Eye (tissue), 1 donor: ENCODE data around the gene ADARB2.
"Not testable (repeated sequence)": the region's sequence is repeated elsewhere in the genome, so short reads cannot be mapped to it uniquely, and the experiment has no call there.

Experiments
- DNase-seq: peaks from one replicate; pipeline ENCODE4 v3.0.0-alpha.2; 2015

The ADARB2 gene

DNA sequence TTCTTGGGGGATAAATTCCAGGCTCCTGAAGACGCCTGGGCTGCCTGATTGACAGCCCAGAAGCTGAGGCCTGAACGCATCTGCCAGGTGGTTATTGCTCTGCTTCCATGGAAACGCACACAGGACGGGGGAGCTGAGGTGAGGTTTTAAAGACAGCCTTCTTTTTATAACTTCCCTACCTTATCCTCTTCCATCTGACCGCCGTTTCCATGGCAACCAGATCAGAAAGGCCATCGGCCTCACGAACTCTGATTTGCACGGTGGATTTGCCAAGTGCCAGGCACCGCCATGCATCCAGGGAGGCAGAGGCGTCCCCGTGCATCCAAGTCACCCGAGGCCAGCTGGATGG lies 260.9 kb downstream of the ADARB2 start:
- DNase-seq = peak; percentile 55

DNA sequence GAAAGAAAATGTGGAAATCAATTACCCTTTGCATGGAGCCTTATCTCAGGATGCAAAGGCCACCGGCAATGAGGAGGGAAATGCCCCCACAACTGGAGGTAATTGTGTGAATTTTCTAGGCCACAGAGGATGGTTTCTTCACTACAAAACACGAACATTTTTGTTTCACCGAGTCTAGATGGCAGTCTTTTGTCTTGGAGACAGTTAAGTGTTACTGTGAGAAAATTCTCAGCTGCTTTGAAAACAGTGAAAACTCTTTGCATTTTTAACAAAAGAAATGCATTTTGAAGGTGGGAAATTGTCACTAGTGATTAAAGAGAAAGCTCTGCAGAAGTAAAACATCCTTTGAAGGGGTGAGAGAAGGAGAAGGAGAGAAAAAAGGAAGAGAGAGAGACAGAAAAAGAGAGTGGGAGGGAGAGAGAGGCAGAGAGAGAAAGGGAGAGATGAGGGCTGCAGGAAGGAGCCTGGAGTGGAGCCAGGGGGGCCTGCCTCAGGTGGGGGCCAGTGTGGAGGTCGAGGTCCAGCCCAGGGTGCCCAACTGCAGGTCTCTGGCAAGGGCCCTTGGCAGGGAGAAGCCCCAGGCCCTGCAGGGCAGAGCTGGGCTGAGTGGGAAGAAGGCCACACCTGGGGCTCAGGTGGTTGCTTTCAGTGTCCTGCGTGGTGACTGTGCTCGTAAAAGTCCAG lies 261.4 kb downstream of the ADARB2 start:
- DNase-seq = peak; percentile 33

DNA sequence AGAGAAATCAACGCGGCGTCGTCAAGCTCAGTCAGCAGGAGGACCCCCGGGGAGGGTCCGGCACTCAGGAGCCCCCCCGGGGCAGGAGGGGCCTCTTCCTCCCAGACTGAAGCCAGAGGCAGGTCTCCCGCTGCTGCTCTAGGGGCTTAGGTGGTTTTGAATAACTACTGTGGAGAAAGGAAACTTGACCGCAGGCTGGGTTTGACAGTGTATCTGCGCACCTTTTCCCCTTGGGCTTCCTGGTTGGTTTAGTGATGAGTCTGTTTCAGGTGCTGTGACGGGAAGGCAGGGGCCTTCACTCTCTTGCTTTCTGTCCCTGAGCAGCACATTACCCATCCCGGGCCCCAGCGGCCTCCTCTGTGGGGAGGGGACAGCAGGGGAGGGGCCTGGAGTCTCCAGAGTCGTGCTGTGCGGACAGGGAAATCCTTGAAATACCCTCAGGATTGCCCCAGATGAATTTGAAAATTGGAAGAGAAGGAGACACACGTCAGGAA lies 262.2 kb downstream of the ADARB2 start:
- DNase-seq = peak; percentile 29

DNA sequence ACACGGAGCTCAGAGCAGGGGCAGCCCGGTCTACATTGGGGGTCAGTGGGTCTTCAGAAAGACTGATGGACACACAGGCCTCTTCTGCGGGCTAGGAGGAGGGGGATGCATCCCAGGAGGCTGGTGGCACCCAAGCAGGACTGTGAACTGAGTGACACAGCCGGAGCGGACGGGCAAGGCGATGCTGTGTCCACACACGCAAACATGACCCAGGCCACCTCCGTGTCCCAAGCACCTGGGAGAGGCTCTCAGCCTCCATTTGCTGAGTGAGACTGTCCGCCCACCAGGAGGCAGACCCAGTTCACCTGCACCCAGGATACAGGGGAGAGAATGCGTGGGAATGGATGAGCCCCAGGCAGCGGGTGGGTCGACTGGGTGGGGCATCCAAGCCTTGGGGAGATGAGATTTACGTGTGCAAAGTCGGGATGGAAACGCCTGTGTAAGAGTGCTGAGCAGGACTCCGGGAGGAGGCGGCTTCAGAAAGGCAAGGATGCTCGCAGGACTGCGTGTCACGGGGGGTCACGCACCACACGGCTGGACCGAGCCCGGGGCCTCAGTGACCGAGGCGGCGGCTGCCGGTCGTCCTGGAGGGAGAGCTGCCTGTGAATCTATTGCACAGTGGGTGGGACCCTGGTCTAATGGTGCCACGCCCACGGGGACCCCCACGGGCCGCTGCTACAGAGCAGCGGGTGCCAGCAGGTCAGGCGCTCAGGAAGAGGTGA lies 262.8 kb downstream of the ADARB2 start:
- DNase-seq = no peak

DNA sequence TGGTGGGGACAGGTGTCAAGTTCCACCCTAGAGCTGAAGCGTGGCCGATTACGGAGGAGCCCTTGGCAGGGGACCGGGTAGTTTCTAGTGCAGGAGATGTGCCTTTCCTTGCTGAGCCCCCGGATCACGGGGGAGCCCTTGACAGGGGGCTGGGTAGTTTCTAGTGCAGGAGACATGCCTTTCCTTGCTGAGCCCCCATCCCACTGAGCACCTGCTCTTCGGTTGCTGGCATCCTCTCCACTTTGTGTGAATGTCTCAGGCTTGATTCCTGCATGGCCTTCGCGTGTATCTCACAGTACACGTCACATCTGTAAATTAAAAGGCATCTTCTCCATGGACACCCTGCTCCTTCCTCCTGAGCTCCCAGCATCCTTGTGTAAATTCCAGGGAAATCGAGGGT lies 263.5 kb downstream of the ADARB2 start:
- DNase-seq = no peak

- no peak for DNase-seq
Measured at GRCh38 chr10:1472178-1472958, 265.0 kb downstream of the ADARB2 start.

DNA sequence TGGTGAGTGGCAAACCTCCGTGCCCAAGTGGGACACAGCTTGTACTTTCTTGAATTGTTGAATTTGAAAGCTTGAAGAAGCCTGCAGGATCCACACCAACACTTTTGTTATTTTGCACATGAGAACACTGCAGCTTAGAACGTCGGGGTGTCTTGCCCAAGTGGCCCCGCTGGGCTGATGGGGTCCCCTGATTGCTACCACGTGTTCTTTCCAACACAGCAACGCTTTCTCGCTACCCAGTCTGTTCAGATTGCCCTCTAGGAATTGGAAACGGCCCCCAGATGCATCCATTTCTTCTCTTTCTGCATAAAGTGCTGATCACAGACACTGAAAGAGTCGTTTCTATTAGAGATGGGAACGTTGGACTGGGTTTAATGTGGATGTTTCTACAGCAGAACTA lies 268.5 kb downstream of the ADARB2 start:
- DNase-seq = no peak

GRCh38 chr10:1467334-1468076 lies 269.8 kb downstream of the ADARB2 start:
- no peak for DNase-seq

DNA sequence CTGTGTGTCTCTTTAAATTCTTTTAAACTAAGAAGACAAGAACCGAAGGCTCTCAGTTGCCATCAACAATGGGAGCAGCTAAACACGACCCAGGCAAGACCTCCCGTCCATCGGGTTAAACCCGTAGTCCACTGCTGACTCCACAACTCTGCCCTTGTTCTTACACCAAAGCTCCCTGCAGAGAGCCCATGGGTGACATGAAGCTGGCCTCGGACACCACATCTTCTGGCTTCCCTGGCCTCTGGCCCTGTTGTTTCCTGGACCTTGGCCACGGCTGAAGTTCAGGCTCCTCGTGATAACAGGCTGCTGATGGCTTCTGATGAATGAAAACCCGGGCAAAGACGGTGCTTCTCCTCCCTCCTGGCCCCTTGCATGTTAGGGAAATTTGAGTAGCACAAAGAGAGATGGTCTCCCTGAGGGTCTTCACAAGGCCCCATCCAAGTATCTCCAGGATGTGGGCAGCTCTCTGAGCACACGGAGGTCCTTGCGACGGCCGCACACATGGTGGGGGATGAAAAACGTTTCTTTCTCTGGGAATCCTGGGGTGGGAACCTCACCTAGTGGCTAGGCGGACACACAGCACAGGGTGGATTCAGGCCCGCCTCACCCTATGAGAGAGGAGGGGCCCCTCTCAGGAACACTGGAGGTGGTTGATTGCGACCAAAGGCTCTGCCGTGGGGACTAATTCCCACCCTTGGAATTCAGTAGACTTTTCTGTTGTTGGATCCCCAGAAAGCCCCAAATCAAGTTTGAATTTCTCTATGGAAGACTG lies 271.1 kb downstream of the ADARB2 start:
- DNase-seq = no peak

GRCh38 chr10:1465418-1465911 lies 271.9 kb downstream of the ADARB2 start:
- no peak for DNase-seq

DNA sequence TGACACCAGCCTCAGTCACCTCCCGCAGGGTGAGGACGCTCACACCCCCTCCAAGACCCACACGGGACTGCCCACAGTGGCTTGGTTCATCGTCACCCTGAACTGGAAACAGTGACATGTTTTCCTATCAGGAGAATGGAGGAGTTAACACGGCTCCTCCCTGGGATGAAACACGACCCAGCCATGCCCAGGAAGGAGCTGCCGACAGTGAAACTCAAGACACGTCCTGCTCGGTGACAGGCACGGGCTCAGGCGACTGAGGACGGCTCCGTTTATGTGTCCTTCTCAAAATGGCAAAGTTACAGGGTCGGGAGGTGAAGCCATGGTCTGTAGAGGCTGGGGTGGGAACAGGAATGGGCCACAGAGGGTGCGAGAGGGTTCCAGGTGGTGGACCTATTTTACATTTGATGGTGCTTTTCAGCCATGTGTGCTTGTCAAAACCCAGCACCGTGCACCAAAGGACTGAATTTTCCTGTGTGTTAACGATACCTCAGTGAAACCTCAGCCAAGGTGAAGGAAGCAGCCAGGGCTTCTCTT lies 272.4 kb downstream of the ADARB2 start:
- no peak for DNase-seq

DNA sequence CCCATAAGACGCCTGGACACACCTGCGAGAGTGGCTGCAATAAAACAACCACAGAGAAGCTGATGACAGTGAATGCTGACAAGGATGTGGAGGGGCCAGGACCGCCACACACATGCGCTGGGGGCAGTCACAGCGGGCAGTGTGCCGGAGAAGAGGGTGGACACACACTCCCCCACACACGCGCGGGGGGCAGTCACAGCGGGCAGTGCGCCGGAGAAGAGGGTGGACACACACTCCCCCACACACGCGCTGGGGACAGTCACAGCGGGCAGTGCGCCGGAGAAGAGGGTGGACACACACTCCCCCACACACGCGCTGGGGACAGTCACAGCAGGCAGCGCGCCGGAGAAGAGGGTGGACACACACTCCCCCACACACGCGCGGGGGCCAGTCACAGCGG lies 273.4 kb downstream of the ADARB2 start:
- not testable (repeated sequence) for DNase-seq

GRCh38 chr10:1462994-1463633 lies 274.2 kb downstream of the ADARB2 start:
- no peak for DNase-seq

DNA sequence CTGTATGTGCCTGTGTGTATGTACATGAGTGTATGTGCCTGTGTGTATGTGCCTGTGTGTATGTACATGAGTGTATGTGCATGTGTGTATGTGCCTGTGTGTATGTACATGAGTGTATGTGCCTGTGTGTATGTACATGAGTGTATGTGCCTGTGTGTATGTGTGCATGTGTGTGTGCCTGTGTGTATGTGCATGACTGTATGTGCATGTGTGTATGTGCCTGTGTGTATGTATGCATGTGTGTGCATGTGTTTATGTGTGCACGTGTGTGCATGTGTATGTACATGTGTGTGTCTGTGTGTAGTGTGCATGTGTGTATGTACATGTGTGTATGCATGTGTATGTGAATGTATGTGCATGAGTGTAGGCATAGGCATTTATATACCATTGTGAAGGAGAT lies 274.8 kb downstream of the ADARB2 start:
- DNase-seq = no peak

GRCh38 chr10:1462032-1462431 lies 275.3 kb downstream of the ADARB2 start:
- DNase-seq = no peak

GRCh38 chr10:1461016-1461415 lies 276.3 kb downstream of the ADARB2 start:
- peak; percentile 38 for DNase-seq

GRCh38 chr10:1459664-1460063 lies 277.7 kb downstream of the ADARB2 start:
- DNase-seq = not testable (repeated sequence)

- no peak for DNase-seq
Measured at GRCh38 chr10:1454951-1455350, 282.4 kb downstream of the ADARB2 start.

GRCh38 chr10:1454428-1454827 lies 282.9 kb downstream of the ADARB2 start:
- no peak for DNase-seq

GRCh38 chr10:1452777-1453176 lies 284.5 kb downstream of the ADARB2 start:
- no peak for DNase-seq

DNA sequence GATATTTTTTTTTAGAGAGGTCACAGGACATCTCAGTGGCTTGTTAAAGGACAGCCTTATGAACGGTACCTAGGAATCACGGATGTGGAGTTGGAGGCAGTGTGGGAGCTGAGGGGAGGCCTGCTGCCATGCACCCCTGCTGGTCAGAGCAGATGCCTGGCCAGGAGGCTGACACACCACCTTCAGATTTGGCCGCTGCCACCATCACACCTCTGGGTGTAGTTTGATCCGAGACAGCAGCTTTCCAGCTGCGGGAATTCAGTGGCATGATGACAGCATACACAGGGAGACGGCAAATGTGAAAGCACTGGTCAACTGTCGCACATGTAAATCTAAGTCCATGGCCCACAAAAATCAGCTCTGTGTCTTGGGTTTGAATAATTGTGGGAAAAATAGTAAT lies 285.4 kb downstream of the ADARB2 start:
- DNase-seq = no peak
